ENCODE measurements around the gene PLAGL1.
A peak's percentile ranks its signal among the peaks of the same experiment; 100 is the strongest.

DNA sequence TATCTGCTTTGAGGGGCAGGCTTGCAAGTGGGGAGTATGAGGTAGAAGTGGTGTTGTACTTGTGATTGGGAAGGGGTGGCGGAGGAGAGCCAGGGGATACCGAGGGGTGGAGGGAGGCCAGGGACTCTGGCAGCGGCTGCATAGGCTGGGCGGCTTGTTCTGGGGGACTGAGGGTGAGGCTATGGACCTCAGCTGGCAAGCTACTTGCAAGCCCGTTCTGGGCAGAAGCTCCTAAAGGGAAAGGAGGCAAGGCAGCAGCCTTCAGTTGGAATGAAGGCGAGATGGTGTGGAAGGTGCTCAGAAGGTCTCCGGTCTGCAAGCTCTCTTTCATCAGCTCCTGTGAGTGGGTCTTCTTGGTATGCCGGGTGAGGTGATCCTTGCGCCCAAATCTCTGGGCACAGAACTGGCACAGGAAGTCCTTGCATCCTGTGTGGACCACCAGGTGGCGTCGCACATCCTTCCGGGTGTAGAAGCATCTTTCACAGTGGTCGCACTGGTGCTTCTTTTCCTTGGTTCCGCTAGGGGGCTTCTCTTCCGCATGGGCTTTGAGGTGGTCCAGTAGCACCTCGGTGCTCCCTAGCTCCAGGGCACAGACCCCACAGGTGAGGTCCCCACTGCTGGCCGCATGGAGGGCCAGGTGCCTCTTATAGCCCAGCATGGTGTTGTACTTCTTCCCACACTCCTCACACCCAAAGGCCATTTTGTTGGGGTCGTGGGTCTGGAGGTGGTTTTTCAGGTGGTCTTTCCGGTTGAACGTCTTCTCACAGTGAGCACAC, 66.0 kb downstream of the PLAGL1 start:
- TF ChIP-seq, protein P1, sequence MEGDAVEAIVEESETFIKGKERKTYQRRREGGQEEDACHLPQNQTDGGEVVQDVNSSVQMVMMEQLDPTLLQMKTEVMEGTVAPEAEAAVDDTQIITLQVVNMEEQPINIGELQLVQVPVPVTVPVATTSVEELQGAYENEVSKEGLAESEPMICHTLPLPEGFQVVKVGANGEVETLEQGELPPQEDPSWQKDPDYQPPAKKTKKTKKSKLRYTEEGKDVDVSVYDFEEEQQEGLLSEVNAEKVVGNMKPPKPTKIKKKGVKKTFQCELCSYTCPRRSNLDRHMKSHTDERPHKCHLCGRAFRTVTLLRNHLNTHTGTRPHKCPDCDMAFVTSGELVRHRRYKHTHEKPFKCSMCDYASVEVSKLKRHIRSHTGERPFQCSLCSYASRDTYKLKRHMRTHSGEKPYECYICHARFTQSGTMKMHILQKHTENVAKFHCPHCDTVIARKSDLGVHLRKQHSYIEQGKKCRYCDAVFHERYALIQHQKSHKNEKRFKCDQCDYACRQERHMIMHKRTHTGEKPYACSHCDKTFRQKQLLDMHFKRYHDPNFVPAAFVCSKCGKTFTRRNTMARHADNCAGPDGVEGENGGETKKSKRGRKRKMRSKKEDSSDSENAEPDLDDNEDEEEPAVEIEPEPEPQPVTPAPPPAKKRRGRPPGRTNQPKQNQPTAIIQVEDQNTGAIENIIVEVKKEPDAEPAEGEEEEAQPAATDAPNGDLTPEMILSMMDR (conservative IDR thresholded peaks at IDR 0.05 in 1 of 2, IDR thresholded peaks at IDR 0.05 in 1 of 2; ENCODE audit: extremely low read depth in 1 of 2, insufficient read depth in 1 of 2, low read depth in 1 of 2, low read length in 2 of 2): peak; percentile 50 to 70
- no peak for TF ChIP-seq EZH2 (IDR thresholded peaks at IDR 0.05; ENCODE audit: borderline replicate concordance, low read length)

Data from mammary epithelial cell (primary cell).